ENCODE data around the gene RASAL1. TPM values are rescaled to one million over a fixed set of nuclear protein-coding genes. Genes with fewer than 3 reads are reported as not detected.

Gene RASAL1
- polyA plus RNA-seq, 1 of the 3 experiments (the other 2 are of a cell fraction): not detected

DNA sequence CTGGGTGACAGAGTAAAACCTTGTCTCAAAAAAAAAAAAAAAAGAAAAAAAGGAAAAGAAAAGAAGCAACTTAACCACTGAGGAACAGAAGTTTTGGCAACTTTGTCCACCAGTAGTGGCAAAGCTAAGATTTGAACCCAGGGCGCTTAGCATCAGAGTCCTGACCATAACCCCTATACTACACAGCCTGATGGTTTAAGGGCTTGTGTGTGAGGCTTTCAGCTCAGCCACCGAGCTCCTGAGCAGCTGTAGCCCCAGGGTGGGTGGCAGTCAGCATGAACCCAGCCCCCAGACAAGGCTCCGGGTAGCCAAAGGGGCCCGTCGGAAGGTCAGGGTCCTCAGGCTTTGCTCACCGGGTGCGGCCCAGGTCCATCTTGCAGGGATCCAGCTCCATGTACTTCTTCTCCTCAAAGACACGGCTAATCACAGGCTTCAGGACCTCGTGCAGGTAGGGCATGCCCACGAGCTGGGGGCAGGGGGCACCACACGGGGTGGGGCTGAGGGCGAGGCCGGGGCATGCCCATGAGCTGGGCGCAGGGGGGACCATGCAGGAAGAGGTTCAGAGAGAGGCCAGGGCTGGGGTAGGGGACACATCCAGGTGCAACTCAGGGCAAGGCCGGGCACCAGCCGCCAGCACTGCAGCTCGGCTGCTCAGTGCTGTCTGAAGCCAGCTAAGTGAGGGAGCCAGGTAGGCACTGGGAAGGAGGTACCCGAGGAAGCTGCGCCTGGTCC, 20.9 kb downstream of the RASAL1 start:
- Histone ChIP-seq H3K9me2 (no peaks in the 10 kb centered on the region), H3K9me3 (no peaks in the 10 kb centered on the region), H3K27me3 (ENCODE audit: insufficient read depth) (no peaks in the 10 kb centered on the region), H3K79me2 (ENCODE audit: insufficient read depth) (no peaks in the 10 kb centered on the region), H3K36me3 (replicated peaks in 1 of 2; ENCODE audit: control insufficient read depth in 1 of 2, insufficient read depth in 2 of 2, low read length in 1 of 2) (no peaks in the 10 kb centered on the region), H4K20me1 (ENCODE audit: insufficient read depth) (no peaks in the 10 kb centered on the region), H3K4me2 (no peak overlapping the region), H3K9ac (no peak overlapping the region), H2AFZ (ENCODE audit: low read depth) (no peak overlapping the region), H3F3A (replicated peaks; ENCODE audit: insufficient read depth) (no peaks in the 10 kb centered on the region), H3K4me3 (ENCODE audit: low read depth in 2 of 2, low read length in 1 of 2) (no peak overlapping the region), H3K27ac (ENCODE audit: low read depth in 2 of 2, low read length in 1 of 2) (no peak overlapping the region), H3K4me1 (ENCODE audit: control insufficient read depth in 1 of 2, insufficient read depth in 2 of 2, low read depth in 1 of 2, low read length in 1 of 2) (no peaks in the 10 kb centered on the region)
- ChIA-PET CTCF (interaction anchor here (0.8 to 2.0 kb wide), 8 partner anchors 16 to 122 kb away, joined by 3 to 10 read pairs (median 4); no protein-coding TSS in a partner anchor), POLR2A (interaction anchor here (0.8 kb wide), 1 partner anchor 20 kb away, joined by 3 read pairs; no protein-coding TSS in a partner anchor)
- TF ChIP-seq POLR2AphosphoS5 (IDR thresholded peaks at IDR 0.05; ENCODE audit: low read depth, low read length): no peak
- DNase-seq: no peak
- 70% methylated on average over 9 of the region's 19 CpGs for WGBS (ENCODE audit: low lambda C conversion rate)

DNA sequence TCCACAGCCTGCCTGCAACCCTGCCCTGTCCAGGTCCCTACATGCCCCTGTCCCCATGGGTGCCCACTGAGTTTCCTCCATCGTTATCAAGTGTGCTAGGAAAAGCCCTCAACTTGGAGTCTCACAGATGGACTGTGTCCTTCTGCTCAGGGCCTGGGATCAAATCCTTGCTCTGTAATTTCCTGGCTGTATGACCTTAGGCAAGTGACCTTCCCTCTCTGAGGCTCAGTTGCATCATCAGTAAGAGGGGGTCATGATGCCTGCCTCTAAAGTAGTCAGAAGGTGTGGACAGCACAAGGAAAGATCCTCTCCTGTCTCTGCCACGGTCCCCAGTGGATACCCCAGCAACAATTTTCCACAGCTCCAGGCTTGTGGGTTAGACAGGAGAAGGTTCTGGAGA, 22.2 kb downstream of the RASAL1 start:
- ChIA-PET CTCF (interaction anchor here (1.6 to 2.0 kb wide), 3 partner anchors 15 to 65 kb away, joined by 5 to 10 read pairs (median 7); no protein-coding TSS in a partner anchor), POLR2A (no interaction called here)
- no peak overlapping the region for H3K4me2 ChIP-seq
- H3K9me2 ChIP-seq: no peaks in the 10 kb centered on the region
- no peaks in the 10 kb centered on the region for H4K20me1 ChIP-seq (ENCODE audit: insufficient read depth)
- no peaks in the 10 kb centered on the region for H3K9me3 ChIP-seq
- H3K4me1 ChIP-seq (ENCODE audit: control insufficient read depth in 1 of 2, insufficient read depth in 2 of 2, low read depth in 1 of 2, low read length in 1 of 2): no peaks in the 10 kb centered on the region
- no peak overlapping the region for H3K9ac ChIP-seq
- no peaks in the 10 kb centered on the region for H3K36me3 ChIP-seq (replicated peaks in 1 of 2; ENCODE audit: control insufficient read depth in 1 of 2, insufficient read depth in 2 of 2, low read length in 1 of 2)
- H3F3A ChIP-seq (replicated peaks; ENCODE audit: insufficient read depth): no peaks in the 10 kb centered on the region
- H3K27ac ChIP-seq (ENCODE audit: low read depth in 2 of 2, low read length in 1 of 2): no peak overlapping the region
- 44% methylated on average over 2 of the region's 2 CpGs for WGBS (ENCODE audit: low lambda C conversion rate)
- TF ChIP-seq, protein P1, sequence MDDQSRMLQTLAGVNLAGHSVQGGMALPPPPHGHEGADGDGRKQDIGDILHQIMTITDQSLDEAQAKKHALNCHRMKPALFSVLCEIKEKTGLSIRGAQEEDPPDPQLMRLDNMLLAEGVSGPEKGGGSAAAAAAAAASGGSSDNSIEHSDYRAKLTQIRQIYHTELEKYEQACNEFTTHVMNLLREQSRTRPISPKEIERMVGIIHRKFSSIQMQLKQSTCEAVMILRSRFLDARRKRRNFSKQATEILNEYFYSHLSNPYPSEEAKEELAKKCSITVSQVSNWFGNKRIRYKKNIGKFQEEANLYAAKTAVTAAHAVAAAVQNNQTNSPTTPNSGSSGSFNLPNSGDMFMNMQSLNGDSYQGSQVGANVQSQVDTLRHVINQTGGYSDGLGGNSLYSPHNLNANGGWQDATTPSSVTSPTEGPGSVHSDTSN (IDR thresholded peaks at IDR 0.05): no peak
- TF ChIP-seq, protein P2, sequence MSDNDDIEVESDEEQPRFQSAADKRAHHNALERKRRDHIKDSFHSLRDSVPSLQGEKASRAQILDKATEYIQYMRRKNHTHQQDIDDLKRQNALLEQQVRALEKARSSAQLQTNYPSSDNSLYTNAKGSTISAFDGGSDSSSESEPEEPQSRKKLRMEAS (IDR thresholded peaks at IDR 0.05; ENCODE audit: low read depth): no peak
- no peak for TF ChIP-seq MEF2A (IDR thresholded peaks at IDR 0.05; ENCODE audit: borderline replicate concordance, low read depth)
- TF ChIP-seq, protein P3, sequence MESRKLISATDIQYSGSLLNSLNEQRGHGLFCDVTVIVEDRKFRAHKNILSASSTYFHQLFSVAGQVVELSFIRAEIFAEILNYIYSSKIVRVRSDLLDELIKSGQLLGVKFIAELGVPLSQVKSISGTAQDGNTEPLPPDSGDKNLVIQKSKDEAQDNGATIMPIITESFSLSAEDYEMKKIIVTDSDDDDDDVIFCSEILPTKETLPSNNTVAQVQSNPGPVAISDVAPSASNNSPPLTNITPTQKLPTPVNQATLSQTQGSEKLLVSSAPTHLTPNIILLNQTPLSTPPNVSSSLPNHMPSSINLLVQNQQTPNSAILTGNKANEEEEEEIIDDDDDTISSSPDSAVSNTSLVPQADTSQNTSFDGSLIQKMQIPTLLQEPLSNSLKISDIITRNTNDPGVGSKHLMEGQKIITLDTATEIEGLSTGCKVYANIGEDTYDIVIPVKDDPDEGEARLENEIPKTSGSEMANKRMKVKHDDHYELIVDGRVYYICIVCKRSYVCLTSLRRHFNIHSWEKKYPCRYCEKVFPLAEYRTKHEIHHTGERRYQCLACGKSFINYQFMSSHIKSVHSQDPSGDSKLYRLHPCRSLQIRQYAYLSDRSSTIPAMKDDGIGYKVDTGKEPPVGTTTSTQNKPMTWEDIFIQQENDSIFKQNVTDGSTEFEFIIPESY (IDR thresholded peaks at IDR 0.05; ENCODE audit: borderline replicate concordance, low read depth): no peak
- no peak for TF ChIP-seq RCOR1 (IDR thresholded peaks at IDR 0.05; ENCODE audit: low read length)
- no peak for TF ChIP-seq EZH2phosphoT487 (IDR thresholded peaks at IDR 0.05; ENCODE audit: borderline replicate concordance, low read depth)
- TF ChIP-seq TCF12 (IDR thresholded peaks at IDR 0.05): no peak
- no peaks in the 10 kb centered on the region for H3K79me2 ChIP-seq (ENCODE audit: insufficient read depth)
- H3K27me3 ChIP-seq (ENCODE audit: insufficient read depth): no peaks in the 10 kb centered on the region
- H2AFZ ChIP-seq (ENCODE audit: low read depth): no peak overlapping the region
- H3K4me3 ChIP-seq (ENCODE audit: low read depth in 2 of 2, low read length in 1 of 2): no peak overlapping the region
- DNase-seq: no peak
